Testis (tissue), 3 donors: ENCODE data around the gene CROT. TPM values are rescaled to one million over a fixed set of nuclear protein-coding genes. Genes with fewer than 3 reads are reported as not detected.

Experiments used
- DNase-seq: peaks from one replicate; pipeline ENCODE4 v3.0.0-alpha.2; 2019
- H3K27ac ChIP-seq, 2 donors: fragments of 200-600 bp; sonication (generic); one replicate each; pipeline ENCODE4 v1.5.1; 2019
- H3K27me3 ChIP-seq: fragments of 200-600 bp; sonication (generic); one replicate; pipeline ENCODE4 v1.5.1; 2019
- H3K36me3 ChIP-seq: fragments of 200-600 bp; sonication (generic); one replicate; pipeline ENCODE4 v1.5.1; 2017; ENCODE audit warnings: low read depth; ENCODE audit errors: missing control alignments
- H3K4me1 ChIP-seq: fragments of 200-600 bp; sonication (generic); one replicate; pipeline ENCODE4 v1.5.1; 2019
- H3K4me3 ChIP-seq, 2 donors: fragments of 200-600 bp; sonication (generic); one replicate each; pipeline ENCODE4 v1.5.1; 2017 to 2019
- H3K9me3 ChIP-seq: fragments of 200-600 bp; sonication (generic); one replicate; pipeline ENCODE4 v1.5.1; 2017
- POLR2A ChIP-seq: fragments of 450-650 bp; IDR thresholded peaks from one replicate; pipeline ENCODE4 v1.6.1; 2017; ENCODE audit warnings: antibody characterized with exemption, mild to moderate bottlenecking, moderate library complexity
- WGBS, 2 donors: methylation state at CpG; one replicate each; pipeline ENCODE4 v1.1.5; 2018; 5-methylcytosine and 5-hydroxymethylcytosine counted together
- intact Hi-C: fragments of 100-400 bp; cut with DNase I; formaldehyde crosslinking; loops from one replicate; pipeline ENCODE4 v1.15.1; 2023; ENCODE audit warnings: low total_unique reads
- polyA plus RNA-seq: library from polyadenylated mRNA; stranded (reverse); fragments of 350-450 nt; fragmentation: Illumina TruSeq; extraction: RNeasy Lipid Tissue Mini Kit (QIAGEN cat#74804); gene quantifications from one replicate; pipeline ENCODE4 v1.2.3, GENCODE V29; 2014; ENCODE audit warnings: low read depth, low replicate concordance; ENCODE audit not compliant: insufficient read depth
- total RNA-seq, 2 donors: library from RNA; depleted of rRNA; stranded (reverse); fragments of >200 nt; gene quantifications; one replicate each; pipeline ENCODE4 v1.2.3, GENCODE V29; 2016
- TF ChIP-seq, protein P1 (sequence below), 3 experiments: fragments of 450-650 bp in 2 of 3; fragments of 200-600 bp in 1 of 3; sonication (generic) in 1 of 3; IDR thresholded peaks; one replicate each; pipeline ENCODE4 v1.5.1; 2016 to 2019; ENCODE audit warnings: antibody characterized with exemption in 3 of 3, mild to moderate bottlenecking in 2 of 3, moderate library complexity in 1 of 3

Gene CROT
- total and polyA plus RNA-seq, 3 donors from 2014 or later = 4.5 to 10.5 (median 7.3) TPM

GRCh38 chr7:87341441-87341840, 4.0 kb upstream of the CROT start:
- intact Hi-C loops = no loop called here
- no peaks in the 10 kb centered on the region for H3K27me3 ChIP-seq
- peak overlapping the region in 1 of 2 donors; percentile 1 for H3K27ac ChIP-seq
- TF ChIP-seq POLR2A = no peak
- TF ChIP-seq, protein P1, sequence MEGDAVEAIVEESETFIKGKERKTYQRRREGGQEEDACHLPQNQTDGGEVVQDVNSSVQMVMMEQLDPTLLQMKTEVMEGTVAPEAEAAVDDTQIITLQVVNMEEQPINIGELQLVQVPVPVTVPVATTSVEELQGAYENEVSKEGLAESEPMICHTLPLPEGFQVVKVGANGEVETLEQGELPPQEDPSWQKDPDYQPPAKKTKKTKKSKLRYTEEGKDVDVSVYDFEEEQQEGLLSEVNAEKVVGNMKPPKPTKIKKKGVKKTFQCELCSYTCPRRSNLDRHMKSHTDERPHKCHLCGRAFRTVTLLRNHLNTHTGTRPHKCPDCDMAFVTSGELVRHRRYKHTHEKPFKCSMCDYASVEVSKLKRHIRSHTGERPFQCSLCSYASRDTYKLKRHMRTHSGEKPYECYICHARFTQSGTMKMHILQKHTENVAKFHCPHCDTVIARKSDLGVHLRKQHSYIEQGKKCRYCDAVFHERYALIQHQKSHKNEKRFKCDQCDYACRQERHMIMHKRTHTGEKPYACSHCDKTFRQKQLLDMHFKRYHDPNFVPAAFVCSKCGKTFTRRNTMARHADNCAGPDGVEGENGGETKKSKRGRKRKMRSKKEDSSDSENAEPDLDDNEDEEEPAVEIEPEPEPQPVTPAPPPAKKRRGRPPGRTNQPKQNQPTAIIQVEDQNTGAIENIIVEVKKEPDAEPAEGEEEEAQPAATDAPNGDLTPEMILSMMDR (IDR thresholded peaks at IDR 0.05) = no peak
- H3K4me3 ChIP-seq = no peak overlapping the region
- no peaks in the 10 kb centered on the region for H3K36me3 ChIP-seq
- no peak for DNase-seq
- no peaks in the 10 kb centered on the region for H3K4me1 ChIP-seq
- 77 to 84% methylated on average over 2 of the region's 2 CpGs for WGBS, 2 donors
- H3K9me3 ChIP-seq = no peaks in the 10 kb centered on the region

GRCh38 chr7:87342231-87342630, 3.2 kb upstream of the CROT start:
- H3K36me3 ChIP-seq = no peaks in the 10 kb centered on the region
- no peaks in the 10 kb centered on the region for H3K4me1 ChIP-seq
- H3K27me3 ChIP-seq = no peaks in the 10 kb centered on the region
- no peaks in the 10 kb centered on the region for H3K9me3 ChIP-seq
- TF ChIP-seq, protein P1 (IDR thresholded peaks at IDR 0.05) = no peak
- 56% methylated on average over 3 of the region's 3 CpGs for WGBS, 2 donors
- no peak overlapping the region for H3K4me3 ChIP-seq
- H3K27ac ChIP-seq = no peak overlapping the region
- no peak for DNase-seq
- intact Hi-C loops = no loop called here

DNA sequence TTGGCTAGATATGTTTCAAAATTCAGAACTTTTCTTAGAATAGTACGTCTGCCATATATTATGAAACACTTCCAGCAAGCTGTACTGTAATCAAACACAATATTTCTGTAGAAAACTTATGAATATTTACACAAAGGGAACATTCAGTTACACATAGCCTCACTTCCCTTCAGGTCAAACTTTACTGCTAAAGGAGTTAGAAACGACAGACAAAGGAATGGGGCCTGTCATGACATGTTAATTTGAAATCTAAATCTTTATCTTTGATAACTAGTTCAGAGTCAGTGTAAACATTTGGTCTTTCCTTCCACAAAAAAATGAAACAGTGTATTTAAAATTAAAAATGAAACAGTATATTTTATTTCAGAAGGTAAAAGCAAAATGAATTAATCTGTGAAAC, 1.0 kb upstream of the CROT start:
- no peaks in the 10 kb centered on the region for H3K36me3 ChIP-seq
- intact Hi-C loops = no loop called here
- no peak for TF ChIP-seq POLR2A
- TF ChIP-seq, protein P1 (IDR thresholded peaks at IDR 0.05) = no peak
- H3K4me1 ChIP-seq = no peaks in the 10 kb centered on the region
- no peaks in the 10 kb centered on the region for H3K27me3 ChIP-seq
- no peaks in the 10 kb centered on the region for H3K9me3 ChIP-seq
- H3K27ac ChIP-seq = peak overlapping the region; percentile 1 to 72
- no peak for DNase-seq
- WGBS, 2 donors = 10% methylated on average over 2 of the region's 2 CpGs
- H3K4me3 ChIP-seq = peak overlapping the region; percentile 70 to 77

DNA sequence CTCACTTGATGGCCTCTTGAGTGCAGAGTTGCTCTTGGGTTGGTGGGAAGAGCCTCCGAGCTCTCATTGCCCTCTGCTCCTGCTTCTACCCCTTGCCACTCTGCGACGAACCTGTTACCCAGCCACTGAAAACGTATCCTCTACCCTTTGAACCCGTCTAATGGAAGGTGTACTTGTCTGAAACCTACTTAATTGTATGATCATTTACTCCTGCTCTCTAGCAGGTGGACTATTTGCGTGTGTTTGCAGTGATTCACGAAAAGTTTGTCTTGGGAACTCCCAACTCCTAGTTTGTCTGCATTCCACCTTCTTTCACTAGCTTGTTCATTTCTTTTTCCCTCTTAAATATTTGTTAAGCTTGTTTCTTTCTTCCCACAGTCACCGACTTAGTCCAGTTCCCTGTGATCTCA, 503 bp downstream of the CROT start:
- H3K9me3 ChIP-seq = no peaks in the 10 kb centered on the region
- H3K4me1 ChIP-seq = no peaks in the 10 kb centered on the region
- 4 to 5% methylated on average over 8 of the region's 8 CpGs for WGBS, 2 donors
- H3K27ac ChIP-seq = peak overlapping the region in 1 of 2 donors; percentile 72
- no peaks in the 10 kb centered on the region for H3K36me3 ChIP-seq
- no peak for DNase-seq
- TF ChIP-seq, protein P1 (IDR thresholded peaks at IDR 0.05) = no peak
- no peak for TF ChIP-seq POLR2A
- peak overlapping the region; percentile 70 to 77 for H3K4me3 ChIP-seq
- H3K27me3 ChIP-seq = no peaks in the 10 kb centered on the region
- intact Hi-C loops = no loop called here

DNA sequence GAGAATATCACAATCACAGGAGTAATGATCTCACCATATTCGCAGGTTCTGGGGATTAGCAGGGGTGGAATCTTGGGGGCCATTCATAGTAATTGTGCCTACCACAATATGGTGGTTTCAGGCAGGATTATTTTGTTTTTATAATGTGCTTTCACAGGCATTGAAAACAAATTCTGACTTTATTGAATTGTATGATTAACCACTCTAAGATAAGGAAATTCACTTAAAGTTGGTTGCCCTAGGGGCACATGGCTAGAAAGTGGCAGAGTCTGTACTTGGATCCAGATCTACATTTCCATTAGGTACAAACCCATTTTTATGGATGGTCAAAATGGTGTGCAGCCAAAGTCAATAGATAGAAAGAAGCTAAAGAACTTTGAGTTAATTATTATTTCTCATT, 1.7 kb downstream of the CROT start:
- intact Hi-C loops = no loop called here

More for the DNA sequence above, 1.7 kb downstream of the CROT start:
- Histone ChIP-seq H3K27ac (no peak overlapping the region), H3K9me3 (no peaks in the 10 kb centered on the region), H3K4me1 (no peaks in the 10 kb centered on the region), H3K4me3 (no peak overlapping the region), H3K27me3 (no peaks in the 10 kb centered on the region), H3K36me3 (no peaks in the 10 kb centered on the region)
- WGBS, 2 donors = 94 to 100% methylated on average over 1 of the region's 1 CpG
- TF ChIP-seq POLR2A = no peak
- TF ChIP-seq, protein P1 (IDR thresholded peaks at IDR 0.05) = no peak
- no peak for DNase-seq
